Stimulated activated CD8-positive, alpha-beta memory T cell treated with anti-CD3 and anti-CD28 coated beads, Interleukin-4, amount 100 ng/mL, for 24 hours (primary cell): ENCODE data around the gene CD81.
"Not testable (repeated sequence)": the region's sequence is repeated elsewhere in the genome, so short reads cannot be mapped to it uniquely, and the experiment has no call there.

ENCODE experiments used
- DNase-seq: peaks from one replicate; pipeline ENCODE4 v3.0.0-alpha.2; 2020; ENCODE audit warnings: low read depth

CD81 gene

DNA sequence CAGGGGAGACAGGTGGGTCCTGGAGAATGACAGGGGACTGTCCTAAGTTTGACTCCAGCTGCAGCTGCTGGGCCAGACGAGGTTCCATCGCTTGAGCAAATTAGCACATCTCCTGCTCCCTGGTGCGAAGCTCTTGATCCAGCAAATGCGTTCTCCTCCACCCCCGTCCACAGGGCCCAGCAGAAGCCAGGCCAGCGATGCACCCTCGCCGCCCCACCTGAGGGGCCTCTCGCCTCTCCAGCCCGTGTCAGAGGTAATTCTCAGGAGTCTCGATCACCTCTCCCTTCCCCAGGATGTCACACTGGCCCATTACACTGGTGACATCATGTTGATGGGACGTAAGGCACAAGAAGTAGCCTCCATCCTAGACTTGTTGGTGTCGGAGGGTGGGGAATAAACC is 19.5 kb upstream of the CD81 start:
- not testable (repeated sequence) for DNase-seq

DNA sequence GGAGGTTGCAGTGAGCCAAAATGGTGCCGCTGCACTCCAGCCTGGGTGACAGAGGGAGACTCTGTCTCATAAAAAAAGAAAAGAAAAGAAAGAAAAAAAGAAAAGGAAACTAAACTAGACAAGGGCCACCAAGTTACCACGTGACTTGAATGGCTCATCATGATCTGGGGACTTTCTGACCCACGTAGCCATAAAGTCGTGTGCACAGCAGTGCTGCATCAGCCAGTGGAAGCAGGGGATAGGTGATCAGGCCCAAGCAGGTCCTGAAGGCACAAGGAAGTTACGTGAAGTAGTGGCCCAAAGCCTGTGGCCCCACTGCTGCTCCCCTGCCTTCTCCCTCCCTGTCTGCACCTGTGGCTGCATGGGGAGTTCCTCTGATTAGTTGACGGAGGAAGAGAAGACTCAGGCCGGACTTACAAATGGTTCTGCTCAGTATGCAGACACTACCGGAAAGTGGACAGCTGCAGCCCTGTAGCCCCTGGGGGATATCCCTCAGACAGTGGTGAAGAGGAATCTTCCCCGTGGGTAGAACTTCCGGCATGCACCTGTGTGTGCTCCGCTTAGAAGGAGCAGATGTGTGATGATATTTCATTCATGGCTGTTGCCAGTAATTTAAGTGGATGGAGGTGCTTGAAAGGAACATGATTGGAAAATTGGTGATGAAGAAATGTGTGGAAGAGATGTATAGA is 18.2 kb upstream of the CD81 start:
- no peak for DNase-seq

DNA sequence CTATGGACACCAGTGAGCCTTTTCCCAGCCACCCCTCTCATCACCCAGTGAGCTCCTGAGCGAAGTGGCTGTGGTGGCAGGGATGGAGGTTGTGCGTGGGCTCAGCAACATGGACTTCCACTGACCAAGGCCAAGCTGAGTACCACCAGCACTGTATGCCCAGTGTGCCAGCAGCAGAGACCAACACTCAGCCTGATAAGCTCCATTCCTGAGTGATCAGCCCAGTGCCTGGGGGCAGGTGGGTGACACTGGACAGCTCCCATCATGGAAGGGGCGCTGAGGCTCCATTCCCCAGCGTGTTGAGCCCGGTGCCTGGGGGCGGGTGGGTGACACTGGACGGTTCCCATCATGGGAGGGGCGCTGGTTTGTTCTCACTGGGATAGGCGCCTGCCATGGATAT is 17.6 kb upstream of the CD81 start:
- no peak for DNase-seq

DNA sequence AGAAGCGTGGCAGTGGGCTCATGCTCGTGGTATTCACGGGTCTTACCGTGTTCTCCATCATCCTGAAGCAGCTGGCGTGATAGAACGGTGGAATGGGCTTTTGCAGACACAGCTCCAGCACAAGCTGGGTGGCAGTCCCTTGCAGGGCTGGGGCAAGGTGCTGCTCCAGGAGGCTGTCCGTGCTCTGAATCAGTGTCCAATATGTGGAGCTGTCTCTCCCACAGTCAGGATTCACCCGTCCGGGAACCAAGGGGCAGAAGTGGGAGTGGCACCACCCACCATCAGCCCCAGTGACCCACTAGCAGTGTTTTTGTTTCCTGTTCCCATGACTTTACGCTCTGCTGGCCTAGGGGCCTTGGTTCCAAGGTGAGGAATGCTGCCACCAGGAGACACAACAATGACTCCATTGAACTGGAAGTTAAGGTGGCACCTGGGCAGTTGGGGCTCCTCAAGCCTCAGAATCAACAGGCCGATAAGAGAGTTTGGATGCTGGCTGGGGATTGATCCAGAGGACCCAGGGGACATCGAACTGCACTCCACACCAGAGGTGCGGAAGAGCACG is 16.9 kb upstream of the CD81 start:
- DNase-seq, result no peak

DNA sequence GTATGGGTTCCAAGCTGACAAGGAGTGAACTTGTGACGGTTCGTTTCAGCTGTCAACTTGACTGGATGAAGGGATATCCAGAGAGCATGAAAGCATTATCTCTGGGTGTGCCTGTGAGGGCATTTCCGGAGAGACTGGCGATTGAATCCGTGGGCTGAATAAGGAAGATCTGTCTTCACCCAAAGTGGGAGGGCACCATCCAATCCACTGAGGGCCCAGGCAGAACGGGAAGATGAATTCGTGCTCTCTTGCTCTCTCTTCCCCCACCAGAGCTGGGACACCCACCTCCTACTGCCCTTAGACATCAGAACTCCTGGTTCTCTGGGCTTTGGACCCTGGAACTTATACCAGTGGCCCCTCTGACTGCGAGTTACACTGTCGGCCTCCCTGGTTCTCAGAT is 15.5 kb upstream of the CD81 start:
- DNase-seq, result no peak

DNA sequence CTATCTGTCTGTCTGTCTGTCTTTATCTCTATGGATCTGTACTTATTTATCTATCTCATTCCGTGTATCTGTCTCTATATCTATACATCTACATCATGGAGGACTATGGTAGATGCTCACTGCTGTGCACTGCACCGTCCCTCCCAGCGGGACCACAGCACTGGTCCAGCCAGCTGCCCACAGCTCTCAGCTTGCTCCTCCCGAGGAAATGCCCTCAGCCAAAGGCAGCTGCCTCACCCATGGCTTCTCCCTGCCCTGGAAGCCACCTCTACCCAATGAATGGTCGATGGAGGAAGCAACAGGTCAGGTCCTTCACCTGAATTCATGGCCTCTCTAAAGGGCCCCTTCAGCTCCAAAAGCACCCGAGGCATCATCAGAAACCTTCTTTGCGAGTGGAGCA is 14.7 kb upstream of the CD81 start:
- DNase-seq, result no peak

DNA sequence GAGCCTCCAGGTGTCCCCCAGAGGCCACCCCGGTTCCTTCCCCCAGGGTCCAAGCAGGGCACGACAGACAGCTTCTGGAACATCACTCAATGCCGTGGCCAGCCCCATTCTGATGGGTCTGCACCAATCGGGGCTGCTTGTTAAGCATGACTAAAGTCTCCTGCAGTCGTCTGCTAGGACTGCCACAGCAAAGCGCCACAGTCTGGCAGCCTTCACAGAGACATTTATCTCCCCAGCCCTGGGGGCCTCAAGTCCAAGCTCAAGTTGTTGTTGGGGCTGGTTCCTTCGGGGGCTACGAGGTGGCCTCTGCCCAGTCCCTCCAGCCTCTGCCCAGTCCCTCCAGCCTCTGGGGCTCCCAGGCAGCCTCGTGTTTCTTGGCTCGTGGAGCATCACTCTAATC is 14.0 kb upstream of the CD81 start:
- DNase-seq, result no peak

DNA sequence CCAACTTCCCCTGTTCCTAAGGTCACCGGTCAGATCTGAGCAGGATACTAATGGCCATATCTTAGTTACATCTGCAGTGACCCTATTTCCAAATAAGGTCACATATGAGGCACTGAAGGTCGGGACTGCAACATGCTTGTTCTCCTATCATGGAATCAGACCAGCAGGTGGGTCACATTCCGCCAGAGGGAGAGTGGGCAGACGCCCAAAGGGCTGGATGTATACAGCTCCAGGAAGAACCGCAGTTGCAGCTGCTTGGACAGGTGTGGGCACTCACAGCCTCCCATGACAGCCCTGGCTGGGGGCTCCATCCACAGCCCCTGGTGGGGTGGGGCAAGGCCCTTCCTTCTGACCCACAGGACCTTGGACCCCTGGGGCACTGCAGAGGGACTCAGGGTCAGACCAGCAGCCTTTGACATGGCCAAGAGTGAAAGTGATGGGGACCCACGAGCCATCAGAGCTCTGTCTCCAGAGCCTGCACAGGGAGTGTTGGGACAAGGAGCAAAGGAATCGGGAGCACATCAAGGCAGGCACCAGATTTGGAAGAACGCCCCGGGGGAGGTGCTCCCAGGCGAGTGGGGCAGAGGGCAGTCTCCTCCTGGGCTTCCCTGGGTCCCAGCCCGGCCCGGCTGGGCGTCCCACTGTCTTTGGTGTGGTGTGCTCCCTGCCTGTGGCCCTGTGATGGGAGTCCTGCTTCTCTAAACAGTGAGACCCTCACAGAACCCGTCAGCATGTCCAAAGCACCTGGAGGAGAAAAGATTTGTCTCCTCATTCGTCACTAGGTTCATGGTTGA is 13.3 kb upstream of the CD81 start:
- no peak for DNase-seq

DNA sequence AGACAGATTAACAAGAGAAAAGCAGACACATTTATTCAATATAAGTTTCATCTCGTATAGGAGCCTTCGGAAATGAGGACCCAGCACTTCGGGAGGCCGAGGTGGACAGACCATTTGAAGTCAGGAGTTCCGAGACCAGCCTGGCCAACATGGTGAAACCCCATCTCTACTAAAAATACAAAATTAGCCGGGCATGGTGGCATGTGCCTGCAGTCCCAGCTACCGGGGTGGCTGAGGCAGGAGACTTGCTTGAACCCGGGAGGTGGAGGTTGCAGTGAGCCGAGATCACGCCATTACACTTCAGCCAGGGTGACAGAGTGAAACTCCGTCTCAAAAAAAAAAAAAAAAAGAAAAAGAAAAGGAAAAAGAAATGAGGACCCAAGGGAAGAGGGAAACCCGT is 12.7 kb upstream of the CD81 start:
- DNase-seq, result not testable (repeated sequence)

DNA sequence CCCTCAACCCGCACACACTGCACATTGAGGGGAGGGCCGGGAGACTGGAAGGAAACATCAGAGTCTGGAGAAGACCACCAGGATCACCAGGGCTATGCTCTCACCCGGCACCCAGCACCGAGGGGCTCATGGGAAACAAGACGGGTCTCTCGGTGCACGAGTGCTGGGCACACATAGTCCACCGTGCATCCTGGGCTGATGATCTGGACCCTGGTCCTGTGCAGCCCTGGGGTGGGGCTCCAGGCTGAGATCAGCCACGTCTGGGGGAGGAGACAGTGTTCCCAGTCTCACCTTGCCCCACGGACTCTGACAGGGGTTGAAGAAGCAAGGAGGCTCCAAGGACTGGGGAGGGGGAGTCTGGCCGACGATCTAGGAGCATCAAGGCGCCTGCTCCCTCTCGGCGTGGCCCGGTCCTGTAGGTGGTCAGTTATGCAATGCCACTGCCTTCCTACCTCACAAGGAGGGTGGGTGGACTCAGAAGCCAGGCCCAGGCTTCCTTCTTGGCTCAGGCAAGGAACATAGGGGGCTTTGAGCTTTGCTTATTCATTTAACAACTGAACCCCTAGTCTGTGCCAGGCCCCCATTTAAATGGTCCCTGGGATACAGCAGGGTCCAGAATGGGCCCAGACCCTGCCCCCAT is 11.4 kb upstream of the CD81 start:
- DNase-seq, result no peak

DNA sequence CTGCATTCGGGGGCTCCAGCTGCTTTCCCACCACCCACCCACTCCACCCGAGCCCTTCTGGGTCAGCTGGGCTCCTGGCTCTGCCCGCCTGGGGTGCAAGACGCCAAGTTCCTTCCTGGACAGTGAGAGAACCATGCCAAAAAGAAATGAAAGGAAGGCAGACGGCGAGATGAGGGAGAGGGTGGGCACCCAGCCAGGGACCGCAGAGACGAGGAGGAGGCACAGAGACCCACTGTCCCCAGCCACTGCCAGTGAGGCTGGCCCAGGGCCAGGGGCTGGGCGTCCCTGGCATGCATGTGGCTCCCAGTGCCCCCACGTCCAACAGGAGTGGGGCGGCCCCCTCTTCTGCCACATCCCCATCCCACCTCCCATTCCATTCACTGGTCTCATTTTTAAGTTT is 10.8 kb upstream of the CD81 start:
- no peak for DNase-seq

DNA sequence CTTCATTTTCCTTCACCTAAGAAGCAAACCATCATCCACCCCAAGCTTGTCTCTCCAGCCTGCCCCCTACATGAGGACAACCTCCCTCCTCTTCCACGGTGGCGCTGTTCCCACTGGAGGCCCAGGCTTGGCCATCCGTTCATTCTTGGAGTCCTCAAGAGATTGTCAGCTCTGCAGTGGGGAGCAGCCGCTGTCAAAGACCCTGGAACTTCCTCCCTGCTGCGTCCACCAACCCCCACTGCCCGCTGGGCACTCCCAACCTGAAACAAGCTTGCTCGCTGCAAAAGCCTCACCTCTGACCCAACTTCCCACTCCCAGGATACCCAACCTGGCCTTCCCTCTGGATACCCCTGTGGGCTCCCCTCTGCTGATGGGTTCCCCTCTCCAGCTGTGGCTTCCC is 10.4 kb upstream of the CD81 start:
- no peak for DNase-seq

DNA sequence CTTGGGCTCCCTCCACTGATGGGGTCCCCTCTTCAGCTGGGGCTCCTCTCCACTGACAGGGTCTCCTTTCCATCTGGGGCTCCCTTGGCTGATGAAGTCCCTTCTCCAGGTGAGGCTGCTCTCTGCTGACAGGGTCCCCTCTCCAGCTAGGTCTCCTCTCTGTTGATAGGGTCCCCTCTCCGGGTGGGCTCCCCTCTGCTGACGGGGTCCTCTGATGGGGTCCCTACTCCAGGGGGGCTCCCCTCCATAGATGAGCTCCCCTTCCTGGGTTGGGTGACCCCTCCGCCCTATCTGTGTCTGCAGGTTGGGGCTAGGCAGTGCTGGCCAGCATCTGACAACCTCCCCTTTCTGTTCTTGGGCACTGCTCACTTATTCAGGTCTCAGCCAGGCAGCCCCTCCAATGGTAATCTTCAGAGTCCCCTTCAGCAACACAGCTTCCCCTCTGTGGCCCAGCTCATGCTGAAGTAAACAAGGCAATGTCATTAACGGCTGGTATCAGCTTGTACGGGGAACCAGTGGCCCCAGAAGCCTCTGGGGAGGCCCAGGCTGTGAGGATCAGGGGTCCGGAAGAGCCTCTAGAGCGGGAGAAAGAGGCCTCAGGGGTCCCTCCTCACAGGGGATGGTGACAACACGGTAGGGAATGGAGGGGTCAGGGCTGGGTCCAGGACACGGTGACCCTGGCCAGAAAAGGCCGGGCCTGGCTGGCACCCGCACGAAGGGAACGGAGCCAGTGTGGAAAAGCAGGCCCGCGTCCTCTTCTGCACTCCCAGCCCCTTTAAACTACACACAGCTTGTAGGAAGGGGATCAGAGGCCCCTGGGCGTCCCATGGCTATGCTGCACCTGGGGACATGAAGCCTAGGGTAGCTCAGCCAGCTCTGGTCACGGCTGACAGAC is 9.6 kb upstream of the CD81 start:
- DNase-seq, result no peak

DNA sequence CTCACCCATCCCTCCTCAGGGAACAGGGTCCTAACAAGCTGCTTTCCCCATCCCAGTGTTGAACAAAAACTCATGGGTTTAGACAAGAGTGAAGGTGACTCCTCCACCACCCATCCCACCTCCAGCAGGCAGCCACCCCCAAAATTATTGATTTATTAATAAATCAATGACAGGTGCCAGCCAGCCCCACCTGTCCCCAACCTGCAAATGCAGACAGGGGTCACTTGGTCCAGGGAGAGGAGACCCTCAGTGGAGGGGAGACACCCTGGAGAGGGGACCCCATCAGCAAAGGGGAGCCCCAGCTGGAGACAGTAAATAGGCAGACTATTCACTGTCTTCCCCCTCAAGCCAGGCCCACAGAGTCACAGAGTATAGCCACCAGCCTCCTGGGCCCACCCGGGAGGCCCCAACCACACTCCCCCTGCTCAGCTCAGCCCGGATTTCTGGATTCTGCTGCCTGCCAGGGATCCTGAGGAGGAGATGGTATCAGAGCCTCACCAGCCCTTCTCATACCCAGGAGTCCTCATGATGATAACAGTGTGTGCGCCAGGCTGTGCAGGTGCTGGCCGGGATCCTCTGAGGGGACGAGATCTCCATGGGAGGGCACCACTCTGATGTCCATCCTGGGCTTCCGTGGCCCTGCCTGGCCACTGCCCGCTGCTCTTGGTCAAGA is 8.8 kb upstream of the CD81 start:
- DNase-seq, result no peak

DNA sequence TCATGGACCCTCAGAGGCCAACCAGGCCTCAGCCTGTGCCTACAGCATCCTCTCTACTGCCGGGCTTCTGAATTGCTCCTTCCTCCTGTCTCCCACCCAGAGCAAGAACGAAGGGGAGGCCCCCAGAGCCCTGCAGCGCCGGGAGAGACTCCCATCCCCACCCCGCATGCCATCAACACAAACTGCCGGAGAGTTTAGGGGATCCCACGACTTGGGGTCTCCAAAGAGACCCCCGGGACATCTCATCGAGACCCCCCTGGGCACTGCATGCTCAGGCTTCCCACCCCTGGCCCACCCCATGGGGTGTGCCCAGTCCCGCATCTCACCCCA is 8.3 kb upstream of the CD81 start:
- no peak for DNase-seq

DNA sequence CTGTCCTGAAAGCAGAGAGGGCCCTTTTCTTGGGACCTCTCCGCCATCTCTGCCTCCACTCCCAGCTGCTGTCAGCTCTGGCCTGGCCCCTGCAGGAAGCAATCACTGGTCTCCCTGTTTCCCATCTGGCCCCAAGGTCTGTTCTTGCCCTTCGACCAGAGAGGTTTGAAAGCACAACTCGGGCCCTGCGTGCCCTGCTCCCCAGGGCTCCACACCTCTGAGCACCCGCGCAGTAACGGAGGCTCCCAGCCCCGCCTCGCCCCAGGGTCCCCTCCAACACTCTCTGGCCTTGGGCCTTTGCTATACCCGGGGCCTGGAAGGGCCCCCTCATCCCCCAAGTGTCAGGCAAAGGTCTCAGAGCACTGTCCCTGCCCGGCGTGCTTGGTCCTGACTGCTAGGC is 7.8 kb upstream of the CD81 start:
- DNase-seq, result no peak

DNA sequence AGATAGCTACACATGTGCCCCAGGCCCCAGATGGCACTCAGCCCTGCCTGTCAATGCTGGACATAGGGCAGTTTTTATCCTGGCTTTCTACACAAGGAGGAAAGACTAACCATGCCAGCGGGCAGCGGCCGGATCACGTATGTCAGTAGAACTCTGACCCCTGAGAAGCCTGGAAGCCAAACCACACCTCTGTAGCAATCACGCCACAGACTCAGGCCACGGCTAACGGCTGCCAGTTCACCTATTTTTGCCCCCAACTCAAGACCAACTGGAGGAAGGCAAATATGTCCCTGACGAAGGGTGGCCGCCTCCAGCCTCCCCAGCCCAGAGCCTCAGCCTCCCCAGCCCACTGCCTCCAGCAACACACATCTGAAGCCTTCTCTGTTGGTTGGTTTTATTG is 7.2 kb upstream of the CD81 start:
- no peak for DNase-seq

DNA sequence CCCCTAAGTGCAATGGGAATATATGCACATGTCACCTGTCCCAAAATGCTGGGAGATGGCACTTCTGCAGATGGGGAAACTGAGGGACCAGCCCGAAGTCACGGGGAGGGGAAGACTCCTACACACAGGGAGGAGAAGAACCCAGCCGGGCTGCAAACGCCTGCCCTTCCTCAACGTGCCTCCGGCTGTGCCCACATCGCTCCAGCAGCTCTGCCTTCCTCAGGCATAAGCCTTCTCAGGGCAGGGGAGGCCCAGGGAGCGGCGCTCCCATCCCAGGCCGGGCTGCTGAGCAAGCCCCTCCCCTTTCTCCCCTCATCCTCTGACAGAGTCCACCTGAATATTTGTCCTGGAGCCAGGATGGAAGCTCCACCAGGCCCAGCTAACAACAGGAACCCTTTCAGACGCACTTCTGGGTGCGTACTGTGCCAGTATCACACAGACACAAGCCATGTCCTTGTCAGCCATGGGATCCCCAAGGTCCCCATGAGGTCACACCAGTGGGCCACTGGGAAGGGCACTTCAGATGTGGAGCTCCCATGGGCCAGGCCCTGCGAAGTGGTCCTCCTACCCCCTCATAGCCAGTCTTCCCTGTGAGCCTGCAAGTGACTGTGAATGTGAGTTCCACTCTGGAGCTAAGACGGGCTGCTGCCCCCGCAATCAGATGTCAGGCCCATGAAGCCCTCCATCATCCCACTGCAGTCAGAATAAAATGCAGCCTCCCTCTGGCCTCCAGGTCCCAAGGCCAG is 2.5 kb upstream of the CD81 start:
- DNase-seq, result no peak

DNA sequence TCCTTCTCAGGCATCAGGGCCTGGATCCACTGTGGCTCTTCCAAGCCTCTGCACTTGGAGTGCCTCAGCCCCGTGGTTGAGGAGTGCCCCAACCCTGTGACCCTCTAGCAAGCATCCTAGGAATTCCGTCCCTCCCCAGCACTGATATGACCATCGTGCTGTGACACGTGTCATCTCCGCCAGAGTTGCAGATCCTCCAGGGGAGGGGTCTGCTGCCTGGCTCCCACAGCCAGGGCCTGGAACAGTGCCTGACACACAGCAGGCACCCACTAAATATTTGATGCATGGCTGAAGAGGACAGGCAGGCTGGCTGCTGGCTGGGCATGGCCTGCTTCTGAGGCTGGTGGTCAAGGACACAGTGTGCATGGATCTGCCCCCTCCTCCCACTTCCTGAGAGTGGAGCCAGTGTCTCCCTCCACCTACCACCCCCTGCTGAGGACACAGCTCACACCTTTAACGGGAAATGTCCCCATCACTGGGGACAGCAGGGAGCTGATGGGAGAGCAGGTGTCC is 1.7 kb upstream of the CD81 start:
- DNase-seq, result no peak

DNA sequence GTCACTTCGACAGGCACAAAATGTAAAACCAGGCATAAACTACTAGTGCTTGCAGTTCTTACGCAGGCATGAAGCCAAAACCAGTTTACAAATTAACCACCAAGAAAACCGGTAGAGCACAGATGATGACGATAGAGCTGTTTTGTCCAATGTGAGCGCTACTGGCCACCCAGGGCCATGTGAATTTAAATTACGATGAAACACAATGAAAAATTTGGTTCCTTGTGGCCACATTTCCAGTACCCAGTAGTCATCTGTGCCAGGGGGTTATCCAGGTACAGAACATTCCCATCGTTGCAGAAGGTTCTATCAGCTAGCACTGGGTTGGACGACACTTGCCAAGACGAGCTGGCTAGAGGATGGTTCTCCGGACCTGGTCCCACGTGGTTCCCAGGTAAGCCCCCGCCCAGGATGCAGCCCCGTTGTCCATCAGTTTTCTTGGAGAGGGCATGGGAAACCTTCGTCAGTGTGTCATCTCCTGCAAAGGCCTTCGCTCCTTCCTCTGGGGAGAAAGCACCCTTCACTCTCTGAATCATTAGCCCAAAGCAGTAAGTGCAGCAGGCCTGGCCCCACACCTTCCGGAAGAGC is 1.1 kb upstream of the CD81 start:
- no peak for DNase-seq
